Heart left ventricle (tissue), 16 donors: Measurements from ENCODE around the gene GADL1. TPM values are rescaled to one million over a fixed set of nuclear protein-coding genes. Genes with fewer than 3 reads are reported as not detected.

Experiments
- ATAC-seq, 4 donors: fragments of 200-7000 bp; cut with Tn5 transposase; one replicate each; pipeline ENCODE4 v1.9.1; 2020 to 2022; ENCODE audit warnings: moderate library complexity in 4 of 4, mild to moderate bottlenecking in 3 of 4, moderate number of reproducible peaks in 1 of 4
- DNase-seq, 5 donors: peaks; one replicate each; pipeline ENCODE4 v3.0.0-alpha.2; 2020
- H3K27ac ChIP-seq, 12 donors: fragments of 200-600 bp; sonication (generic) in 4 of 12; one replicate each; pipeline versions ENCODE4 v1.5.0 to v1.8.0; 2016 to 2022; ENCODE audit warnings: mild to moderate bottlenecking in 2 of 12
- H3K27me3 ChIP-seq, 9 donors: fragments of 200-600 bp; sonication (generic) in 2 of 9; one replicate each; pipeline versions ENCODE4 v1.5.1 to v1.8.0; 2016 to 2022; ENCODE audit warnings: mild to moderate bottlenecking in 3 of 9
- H3K36me3 ChIP-seq, 9 donors: fragments of 200-600 bp; sonication (generic) in 2 of 9; one replicate each; pipeline versions ENCODE4 v1.5.0 to v1.8.0; 2018 to 2022; ENCODE audit warnings: mild to moderate bottlenecking in 2 of 9
- H3K4me1 ChIP-seq, 12 donors: fragments of 200-600 bp; sonication (generic) in 4 of 12; one replicate each; pipeline versions ENCODE4 v1.5.0 to v1.8.0; 2016 to 2022; ENCODE audit warnings: mild to moderate bottlenecking in 3 of 12
- H3K4me3 ChIP-seq, 12 donors: fragments of 200-600 bp; sonication (generic) in 4 of 12; one replicate each; pipeline versions ENCODE4 v1.5.0 to v1.8.0; 2017 to 2022; ENCODE audit warnings: mild to moderate bottlenecking in 9 of 12, moderate library complexity in 4 of 12
- H3K9me3 ChIP-seq, 12 donors: fragments of 200-600 bp; sonication (generic) in 4 of 12; one replicate each; pipeline versions ENCODE4 v1.5.0 to v1.8.0; 2016 to 2022; ENCODE audit warnings: mild to moderate bottlenecking in 1 of 12
- CTCF ChIP-seq, 12 donors: fragments of 200-600 bp; sonication (generic) in 4 of 12; IDR thresholded peaks; one replicate each; pipeline versions ENCODE4 v1.5.0 to v1.8.0; 2018 to 2022; ENCODE audit warnings: antibody characterized with exemption in 12 of 12, mild to moderate bottlenecking in 5 of 12
- POLR2A ChIP-seq, 2 donors: fragments of 450-650 bp; IDR thresholded peaks; one replicate each; pipeline ENCODE4 v1.6.1; 2017; ENCODE audit warnings: antibody characterized with exemption in 2 of 2, mild to moderate bottlenecking in 2 of 2, moderate library complexity in 2 of 2
- WGBS, 4 donors: extraction: QIAGEN DNeasy Blood & Tissue Kit in 2 of 4; methylation state at CpG; one replicate each; pipeline versions ENCODE4 v1.1.5 to v1.1.7; 2013 to 2018; 5-methylcytosine and 5-hydroxymethylcytosine counted together
- intact Hi-C, 10 donors: fragments of 100-400 bp; cut with DNase I; formaldehyde crosslinking; loops; one replicate each; pipeline versions ENCODE4 v1.11.1 to v1.14.2; 2022
- polyA plus RNA-seq, 2 donors: library from polyadenylated mRNA; stranded (reverse); fragments of 200-250 nt; gene quantifications; one replicate each; pipeline ENCODE4 v1.2.3, GENCODE V29; 2013
- total RNA-seq, 9 donors: library from RNA; depleted of rRNA in 2 of 9; stranded (reverse); fragments of >200 nt in 2 of 9; fragmentation: NEBNext Ultra II Directional in 3 of 9; extraction: Animal tissue kit (Norgen Biotek cat#: 25700) in 3 of 9; gene quantifications; one replicate each; pipeline versions ENCODE4 v1.1.0 to v1.2.4, GENCODE V29; 2016 to 2023
- donor health status: ischemic (EF 13 %, LVEDD 7.1; RV severe dilation, severe dysfunction).
- donor health status: healthy with polysubstance abuse.
- donor health status: DM: no; HTN: yes; CAD: no.
- donor health status: DM: no; HTN: no; CAD: no.
- donor health status: ischemic (EF 25% LVEDD 6.9; RV normal size, moderate dysfunction).
- donor health status: ischemic (EF 25% LVEDD 5.7; RV mildly dilated, moderate dysfunction).
- donor health status: healthy.
- donor health status: DM: yes; HTN: yes; CAD: no.
- donor health status: ischemic (EF 35%, LVEDD 5.7; RV mildly dilated, moderate dysfunction).
- donor health status: nonischemic (EF 11% LVEDD 7.7; RV severe dilation, severe dysfunction).
- donor health status: DM: yes; HTN: yes; CAD: no.
- donor health status: PGD.
- donor health status: ischemic (EF 29% LVEDD 5.4; RV normal size, mild dysfunction).
- donor health status: nonischemic (EF 23%, LVEDD 6.1; RV moderate dilation, normal function).

The GADL1 gene
- total and polyA plus RNA-seq, 11 donors: 0.03 to 0.59 (median 0.18) TPM; not detected in 3

- ATAC-seq (no peak), DNase-seq (no peak)
- Histone ChIP-seq H3K36me3 (peaks cover 0 to 100% (median 72%) of the 10 kb centered on the region in 9 donors), H3K27me3 (no peaks in the 10 kb centered on the region), H3K27ac (peak overlapping the region in 9 of 12 donors; percentile 1 to 81 (median 50)), H3K4me3 (no peak overlapping the region), H3K4me1 (peaks cover 0 to 87% (median 68%) of the 10 kb centered on the region in 12 donors), H3K9me3 (no peaks in the 10 kb centered on the region)
- intact Hi-C loops: loop anchor here (5.0 to 10.0 kb wide), 20 partner anchors 79 to 649 kb away; partner anchors contain the start of gene TGFBR2 (in 2 of the 10)
- 66 to 80% (median 70%) methylated on average over 2 to 10 of the region's 10 CpGs for WGBS, 4 donors
- TF ChIP-seq CTCF (IDR thresholded peaks at IDR 0.05) (no peak), POLR2A (IDR thresholded peaks at IDR 0.05) (no peak)
Measured at GRCh38 chr3:30691249-30691880, 203.1 kb downstream of the GADL1 start.

GRCh38 chr3:30690199-30690598 lies 204.3 kb downstream of the GADL1 start:
- intact Hi-C loops: loop anchor here (5.0 to 10.0 kb wide), 20 partner anchors 78 to 648 kb away; partner anchors contain the start of gene TGFBR2 (in 2 of the 10)
- peaks cover 0 to 93% (median 71%) of the 10 kb centered on the region in 12 donors for H3K4me1 ChIP-seq
- H3K27me3 ChIP-seq: no peaks in the 10 kb centered on the region
- H3K27ac ChIP-seq: peak overlapping the region in 6 of 12 donors; percentile 6 to 81 (median 50)
- no peaks in the 10 kb centered on the region for H3K9me3 ChIP-seq
- H3K36me3 ChIP-seq: peaks cover 0 to 100% (median 67%) of the 10 kb centered on the region in 9 donors
- 69 to 89% (median 81%) methylated on average over 2 of the region's 2 CpGs for WGBS, 4 donors
- ATAC-seq: no peak
- DNase-seq: no peak
- no peak overlapping the region for H3K4me3 ChIP-seq
- TF ChIP-seq POLR2A (IDR thresholded peaks at IDR 0.05): no peak
- TF ChIP-seq CTCF (IDR thresholded peaks at IDR 0.05): no peak

GRCh38 chr3:30688776-30689641 lies 205.5 kb downstream of the GADL1 start:
- H3K4me3 ChIP-seq: no peak overlapping the region
- ATAC-seq (peak; percentile 6 to 42 (median 39)), DNase-seq (peak in 4 of 5 donors; percentile 32 to 50 (median 44))
- H3K36me3 ChIP-seq: peaks cover 0 to 100% (median 57%) of the 10 kb centered on the region in 9 donors
- 29 to 41% (median 36%) methylated on average over 10 of the region's 10 CpGs for WGBS, 4 donors
- no peaks in the 10 kb centered on the region for H3K27me3 ChIP-seq
- peak overlapping the region; percentile 26 to 81 (median 66) for H3K27ac ChIP-seq
- intact Hi-C loops: loop anchor here in 4 of 10 donors (2.0 to 10.0 kb wide), 5 partner anchors 82 to 344 kb away; partner anchors contain the start of gene TGFBR2 (in 1 of the 4)
- no peak for TF ChIP-seq CTCF (IDR thresholded peaks at IDR 0.05)
- TF ChIP-seq POLR2A (IDR thresholded peaks at IDR 0.05): no peak
- peaks cover 7 to 99% (median 83%) of the 10 kb centered on the region in 12 donors for H3K4me1 ChIP-seq
- no peaks in the 10 kb centered on the region for H3K9me3 ChIP-seq
